ENCODE results near the gene DNAJC13.

DNA sequence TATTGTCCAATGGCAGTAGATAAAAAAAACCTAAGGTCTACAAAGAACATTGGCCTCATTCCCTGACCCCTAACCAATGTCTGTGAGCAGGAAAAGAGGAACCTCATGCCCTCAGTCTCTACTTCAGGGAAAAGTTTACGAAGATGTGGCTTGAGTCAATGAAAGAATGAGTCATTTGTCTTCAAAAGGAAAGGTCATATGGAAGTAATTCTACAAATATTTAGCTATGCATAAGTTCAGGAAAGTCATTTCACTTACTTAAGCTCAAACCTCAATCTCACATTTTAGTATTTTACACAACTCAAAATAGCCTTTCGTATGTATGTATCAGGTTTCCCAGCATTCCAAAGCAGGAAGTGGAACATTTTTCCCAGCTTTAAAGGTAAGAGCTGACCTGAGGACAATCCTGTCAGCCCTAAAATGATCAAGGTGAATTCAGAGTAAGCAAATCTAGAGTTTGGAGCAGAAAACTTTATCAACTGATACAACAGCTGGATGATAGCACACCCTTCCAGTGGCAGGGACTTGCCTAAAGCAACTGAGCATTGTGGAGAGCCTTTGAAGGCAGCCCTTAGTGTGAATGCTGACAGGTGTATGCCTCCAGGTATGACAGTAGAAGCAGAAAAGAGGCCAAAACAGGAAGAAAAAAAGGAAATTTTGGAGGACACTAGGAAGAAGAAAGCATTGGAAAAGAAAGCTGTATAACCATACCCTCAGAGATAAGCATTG lies 125.9 kb downstream of the DNAJC13 start:
- TF ChIP-seq, protein P1, sequence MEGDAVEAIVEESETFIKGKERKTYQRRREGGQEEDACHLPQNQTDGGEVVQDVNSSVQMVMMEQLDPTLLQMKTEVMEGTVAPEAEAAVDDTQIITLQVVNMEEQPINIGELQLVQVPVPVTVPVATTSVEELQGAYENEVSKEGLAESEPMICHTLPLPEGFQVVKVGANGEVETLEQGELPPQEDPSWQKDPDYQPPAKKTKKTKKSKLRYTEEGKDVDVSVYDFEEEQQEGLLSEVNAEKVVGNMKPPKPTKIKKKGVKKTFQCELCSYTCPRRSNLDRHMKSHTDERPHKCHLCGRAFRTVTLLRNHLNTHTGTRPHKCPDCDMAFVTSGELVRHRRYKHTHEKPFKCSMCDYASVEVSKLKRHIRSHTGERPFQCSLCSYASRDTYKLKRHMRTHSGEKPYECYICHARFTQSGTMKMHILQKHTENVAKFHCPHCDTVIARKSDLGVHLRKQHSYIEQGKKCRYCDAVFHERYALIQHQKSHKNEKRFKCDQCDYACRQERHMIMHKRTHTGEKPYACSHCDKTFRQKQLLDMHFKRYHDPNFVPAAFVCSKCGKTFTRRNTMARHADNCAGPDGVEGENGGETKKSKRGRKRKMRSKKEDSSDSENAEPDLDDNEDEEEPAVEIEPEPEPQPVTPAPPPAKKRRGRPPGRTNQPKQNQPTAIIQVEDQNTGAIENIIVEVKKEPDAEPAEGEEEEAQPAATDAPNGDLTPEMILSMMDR (IDR thresholded peaks at IDR 0.05 in 8 of 11, conservative IDR thresholded peaks at IDR 0.05 in 3 of 11): no peak
- TF ChIP-seq POLR2A (IDR thresholded peaks at IDR 0.05): no peak
- TF ChIP-seq POLR2AphosphoS5 (IDR thresholded peaks at IDR 0.05): no peak
